GM12864 (cell line): ENCODE measurements around the gene SEC16A.

Experiments
- DNase-seq: peaks from one replicate; pipeline ENCODE4 v3.0.0-alpha.2; 2011; ENCODE audit warnings: low read depth
- H3K4me3 ChIP-seq: 2 replicates; pipeline ENCODE4 v1.5.1; 2011; ENCODE audit warnings: mild to moderate bottlenecking, low read depth, low read length, control low read depth
- CTCF ChIP-seq: IDR thresholded peaks from 2 replicates; pipeline ENCODE4 v1.5.1; 2011; ENCODE audit warnings: low read depth, mild to moderate bottlenecking, moderate library complexity, low read length, control low read depth, inconsistent platforms; ENCODE audit errors: missing control alignments

The SEC16A gene

GRCh38 chr9:136394312-136395019 is 88.4 kb downstream of the SEC16A start:
- no peak for DNase-seq
- no peak overlapping the region for H3K4me3 ChIP-seq
- no peak for TF ChIP-seq CTCF

DNA sequence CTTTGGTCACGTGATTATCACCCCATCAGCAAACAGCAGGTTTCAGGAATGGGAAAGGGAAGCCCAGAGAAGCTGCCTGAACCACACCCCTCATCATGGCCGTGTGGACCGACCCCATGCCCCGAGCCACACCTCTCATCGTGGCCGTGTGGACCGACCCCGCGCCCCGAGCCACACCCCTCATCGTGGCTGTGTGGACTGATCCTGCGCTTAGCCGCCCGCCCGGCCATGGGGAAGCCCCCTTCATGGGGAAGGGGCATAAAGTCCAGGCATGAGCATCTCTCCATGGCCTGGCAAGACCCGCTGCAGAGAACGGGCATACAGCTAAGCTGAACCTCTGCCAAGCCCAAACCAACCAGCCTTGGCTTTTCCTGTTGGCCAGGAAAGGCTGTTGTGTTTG is 89.3 kb downstream of the SEC16A start:
- DNase-seq = no peak
- H3K4me3 ChIP-seq = no peak overlapping the region
- TF ChIP-seq CTCF = no peak

- no peak for TF ChIP-seq CTCF
- DNase-seq = no peak
These were observed 90.0 kb downstream of the SEC16A start for GRCh38 chr9:136392538-136393449.

DNA sequence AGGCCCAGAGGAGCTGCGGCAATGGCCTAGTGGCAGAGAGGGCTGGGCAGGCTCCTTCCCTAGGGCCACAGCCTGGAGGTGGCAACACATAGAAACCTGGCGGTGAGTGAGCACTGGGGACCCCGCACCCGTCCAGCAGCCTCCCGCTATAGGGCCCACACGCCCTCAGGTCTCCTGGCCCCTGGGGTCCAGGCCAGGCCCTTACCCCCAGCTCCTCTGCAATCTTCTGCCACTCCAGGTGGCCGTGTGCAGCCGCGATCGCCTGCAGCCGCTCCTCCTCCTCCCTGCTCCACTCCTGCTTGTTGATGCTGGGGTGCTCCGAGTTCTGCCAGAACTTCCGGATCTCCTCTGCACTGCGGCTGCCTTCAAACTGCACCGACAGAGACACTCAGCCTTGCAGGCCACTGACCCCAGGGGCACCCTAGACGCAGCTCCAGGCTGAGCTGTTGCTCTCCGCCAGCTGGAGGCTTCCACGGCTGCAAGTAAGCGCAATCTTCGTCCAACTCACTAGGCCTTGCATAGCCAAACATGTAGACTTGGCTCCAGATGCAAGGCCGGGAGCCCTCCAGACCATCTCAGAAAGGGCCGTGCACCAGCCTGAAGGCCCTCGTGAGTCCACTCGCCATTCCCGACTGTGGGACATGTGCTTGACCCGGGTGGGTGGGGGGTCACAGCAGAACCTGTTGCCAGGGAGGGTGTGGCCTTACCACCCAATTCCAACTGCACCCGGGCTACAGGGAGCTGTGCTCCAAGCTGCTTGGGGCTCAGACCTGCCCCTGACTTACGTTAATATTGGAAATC is 90.9 kb downstream of the SEC16A start:
- no peak for DNase-seq
- no peak overlapping the region for H3K4me3 ChIP-seq
- no peak for TF ChIP-seq CTCF

More at GRCh38 chr9:136392538-136393449, 90.0 kb downstream of the SEC16A start:
- no peak overlapping the region for H3K4me3 ChIP-seq
